SKM-1 (cell line): Measurements from ENCODE around the gene SLC4A1AP.

Experiments used
- DNase-seq: peaks from one replicate; lab custom pipeline; 2025; ENCODE audit not compliant: unreplicated experiment; lab: John Stamatoyannopoulos, UW

The SLC4A1AP gene

DNA sequence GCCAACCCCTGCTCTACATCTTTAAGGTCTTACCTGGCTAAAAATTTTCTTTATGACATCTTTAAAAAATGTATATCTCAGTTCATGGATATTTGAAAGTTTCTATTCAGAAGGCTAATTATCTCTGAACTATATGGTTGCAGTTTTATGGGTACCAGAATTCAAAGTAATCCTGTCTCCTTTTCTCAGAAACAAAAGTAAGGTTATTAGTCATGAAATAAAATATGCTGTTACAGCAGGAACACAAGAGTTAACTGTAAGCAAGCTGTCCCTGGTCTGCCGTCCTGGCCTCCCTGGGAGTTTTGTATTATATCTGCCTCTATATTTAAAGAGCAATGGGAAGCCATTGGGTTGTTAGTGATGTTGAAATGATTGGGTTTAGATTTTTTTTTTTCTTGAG lies 34.0 kb downstream of the SLC4A1AP start:
- no peak for DNase-seq

DNA sequence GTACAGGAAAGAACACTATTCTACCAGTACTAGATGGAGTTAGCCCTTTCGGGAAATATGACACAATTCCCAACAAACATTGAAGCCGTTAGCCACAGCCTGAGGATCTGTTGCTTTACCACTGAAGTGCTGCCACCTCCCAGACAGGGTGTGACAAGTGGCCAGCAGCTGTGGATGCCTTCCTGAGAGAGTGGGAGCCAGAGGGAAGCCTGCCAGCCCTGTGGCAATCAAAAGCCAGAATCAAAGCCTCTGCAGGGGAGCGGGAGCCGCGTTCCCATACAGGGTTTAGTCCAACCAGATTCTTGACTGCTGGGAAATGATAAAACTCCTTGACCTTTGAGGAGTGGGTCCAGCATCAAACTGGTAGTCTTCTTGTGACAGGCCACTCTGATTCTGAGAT lies 38.0 kb downstream of the SLC4A1AP start:
- no peak for DNase-seq

DNA sequence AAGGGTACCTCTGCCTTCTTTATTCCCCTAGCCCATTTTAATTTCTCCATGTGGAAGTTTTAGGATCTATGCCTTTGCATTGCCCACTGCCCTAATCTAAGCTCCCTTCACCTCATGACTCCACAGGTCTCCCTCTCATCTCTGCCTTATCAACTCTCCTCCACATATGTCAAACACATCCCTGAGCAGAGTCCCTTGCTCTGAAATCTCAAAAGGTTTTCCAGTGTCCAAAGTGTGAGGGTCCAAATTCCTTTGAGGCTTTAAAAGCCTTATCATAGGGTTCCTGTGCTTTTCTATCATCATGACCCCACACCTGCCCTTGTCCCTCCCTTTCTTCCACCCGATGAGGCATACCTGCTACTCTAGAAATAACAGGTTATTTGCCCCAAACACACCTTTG lies 38.6 kb downstream of the SLC4A1AP start:
- no peak for DNase-seq

DNA sequence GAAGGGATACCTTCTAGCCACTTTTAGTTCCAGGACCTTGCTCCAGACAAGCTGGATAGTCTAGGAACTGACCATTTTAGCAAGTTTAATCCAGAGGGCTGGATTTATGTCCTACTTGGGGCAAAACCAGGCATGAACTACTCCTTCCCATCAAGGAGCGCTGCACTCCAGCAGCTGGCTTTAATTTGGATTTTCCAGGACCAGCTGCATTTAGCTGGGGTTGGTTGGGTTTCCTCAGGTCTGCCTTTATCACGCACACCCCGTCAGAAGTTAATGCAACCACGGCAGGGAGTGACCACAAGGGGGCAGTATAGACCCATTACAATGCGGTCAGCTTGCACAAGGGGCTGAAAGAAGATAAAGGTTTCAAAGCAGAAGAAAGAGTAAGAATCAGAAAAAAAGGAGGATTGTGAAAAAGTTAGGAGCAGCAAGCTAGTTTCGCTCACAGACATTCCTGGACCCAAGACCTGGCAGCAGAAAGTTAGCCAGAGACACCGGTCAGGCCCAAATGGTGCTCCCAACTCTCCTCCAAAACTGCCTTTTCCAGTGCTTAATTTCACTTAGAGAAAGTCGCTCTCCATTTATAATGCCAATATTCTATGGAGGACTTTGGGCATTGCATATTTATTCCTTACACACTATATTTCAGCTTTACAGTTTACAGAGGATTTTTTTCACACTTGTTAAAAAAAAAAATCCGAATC lies 40.1 kb downstream of the SLC4A1AP start:
- peak; percentile 79 for DNase-seq

DNA sequence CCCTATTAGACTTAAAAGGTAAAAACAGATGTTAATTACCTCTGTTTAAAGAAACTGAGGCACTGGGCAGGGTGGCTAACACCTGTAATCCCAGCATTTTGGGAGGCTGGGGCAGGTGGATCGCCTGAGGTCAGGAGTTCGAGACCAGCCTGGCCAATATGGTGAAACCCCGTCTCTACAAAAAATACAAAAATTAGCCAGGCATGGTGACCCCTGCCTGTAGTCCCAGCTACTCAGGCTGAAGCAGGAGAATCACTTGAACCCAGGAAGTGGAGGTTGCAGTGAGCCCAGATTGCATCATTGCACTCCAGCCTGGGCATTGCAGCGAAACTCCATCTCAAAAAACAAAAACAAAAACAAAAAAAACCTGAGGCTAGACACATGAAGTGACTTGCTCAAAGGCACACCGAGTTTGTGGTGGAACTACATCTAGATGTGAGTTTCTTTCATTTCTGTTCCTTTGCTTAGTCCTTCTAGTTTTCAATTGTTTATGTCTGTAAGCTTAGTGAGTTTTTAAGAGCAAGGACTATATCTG lies 40.7 kb downstream of the SLC4A1AP start:
- DNase-seq, result no peak

DNA sequence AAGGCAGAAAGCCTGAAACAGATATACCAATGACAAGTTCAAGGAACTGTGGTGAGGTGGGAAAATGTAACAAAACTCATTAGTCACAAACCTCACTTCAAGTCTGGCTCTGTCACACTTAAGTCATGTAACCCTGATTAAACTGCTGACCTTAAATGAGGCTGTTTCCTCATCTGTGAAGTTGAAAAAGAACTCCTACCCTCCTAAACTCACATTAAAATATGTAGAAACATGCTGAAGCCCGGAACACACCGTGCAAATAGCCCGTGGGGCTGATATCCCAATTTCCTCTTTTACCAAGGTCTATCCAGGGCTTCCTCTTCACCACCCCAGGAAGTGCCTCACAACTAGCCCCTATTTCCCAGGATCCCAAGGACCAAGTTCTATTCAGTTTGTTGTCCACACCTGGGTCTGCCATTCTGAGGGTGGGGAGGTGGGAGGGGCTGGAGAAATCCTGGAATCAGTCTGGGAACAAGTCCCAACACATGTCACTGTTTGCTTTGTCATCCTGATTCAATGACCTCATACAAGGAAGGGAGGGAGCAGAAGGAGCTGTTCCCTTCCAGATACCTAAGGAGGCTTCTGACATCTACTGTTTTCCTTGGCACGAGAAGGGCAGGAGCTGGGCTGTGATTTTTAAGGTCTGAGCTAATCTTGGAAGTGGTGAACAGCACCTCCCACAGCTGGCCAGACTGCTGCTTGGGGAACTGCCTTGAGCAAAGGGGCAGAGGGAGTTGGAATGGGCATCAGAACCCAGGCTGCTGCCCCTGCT lies 42.3 kb downstream of the SLC4A1AP start:
- no peak for DNase-seq

DNA sequence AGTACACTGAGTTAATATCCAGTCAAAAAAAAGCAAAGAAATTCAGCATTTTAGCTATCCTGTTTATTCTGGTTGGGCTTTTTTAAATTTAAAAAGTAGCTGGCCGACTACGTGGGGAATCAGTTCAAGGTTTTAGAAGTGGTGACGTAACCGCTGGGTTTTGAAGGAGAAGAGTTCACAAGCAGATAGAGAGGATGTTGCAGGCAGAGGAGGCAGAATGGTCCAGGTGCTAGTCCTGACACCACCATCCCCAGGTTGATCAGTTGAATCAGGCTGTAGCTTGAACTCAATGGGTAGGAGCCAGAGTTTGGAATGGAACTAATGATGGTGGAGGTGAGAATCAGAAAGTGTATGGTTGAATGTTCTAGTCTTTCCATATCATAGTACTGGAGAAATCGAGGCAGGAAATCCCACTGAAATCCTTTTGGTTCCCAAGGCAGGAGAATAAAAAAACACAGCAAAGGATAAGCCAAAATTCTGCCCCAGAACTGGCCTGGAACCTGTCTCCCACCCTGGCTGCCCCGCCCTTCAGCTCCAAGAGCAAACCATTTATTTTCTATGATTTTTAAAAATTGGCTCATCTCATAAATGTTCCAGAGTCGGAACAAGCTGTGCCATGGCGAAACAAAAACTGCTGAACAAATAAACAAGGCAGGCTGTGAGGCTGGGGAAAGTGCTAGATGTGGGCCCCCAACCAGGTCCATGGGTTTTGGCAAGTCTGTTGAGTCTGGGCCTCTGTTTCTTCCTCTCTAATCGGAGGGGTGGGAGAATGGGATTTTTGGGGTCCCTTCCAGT lies 44.0 kb downstream of the SLC4A1AP start:
- no peak for DNase-seq

DNA sequence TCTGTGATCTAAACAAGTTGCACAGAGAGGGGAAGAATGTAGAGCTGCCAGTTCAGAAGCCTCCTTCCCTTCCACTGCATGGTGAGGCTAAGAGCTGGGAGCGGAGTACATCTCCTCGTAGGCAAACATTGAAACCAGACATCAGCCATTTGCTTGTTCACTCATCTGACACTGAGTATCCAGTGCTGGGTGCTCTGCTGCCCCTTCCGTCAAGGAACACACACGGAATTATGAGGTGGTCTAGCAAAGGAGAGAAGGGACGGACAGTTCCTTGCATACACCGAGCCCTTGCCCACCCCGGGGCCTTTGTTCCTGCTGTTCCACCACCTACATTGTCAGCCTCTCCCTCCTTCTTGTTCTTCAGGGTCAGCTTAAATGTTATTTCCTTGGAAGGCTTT lies 44.6 kb downstream of the SLC4A1AP start:
- no peak for DNase-seq

DNA sequence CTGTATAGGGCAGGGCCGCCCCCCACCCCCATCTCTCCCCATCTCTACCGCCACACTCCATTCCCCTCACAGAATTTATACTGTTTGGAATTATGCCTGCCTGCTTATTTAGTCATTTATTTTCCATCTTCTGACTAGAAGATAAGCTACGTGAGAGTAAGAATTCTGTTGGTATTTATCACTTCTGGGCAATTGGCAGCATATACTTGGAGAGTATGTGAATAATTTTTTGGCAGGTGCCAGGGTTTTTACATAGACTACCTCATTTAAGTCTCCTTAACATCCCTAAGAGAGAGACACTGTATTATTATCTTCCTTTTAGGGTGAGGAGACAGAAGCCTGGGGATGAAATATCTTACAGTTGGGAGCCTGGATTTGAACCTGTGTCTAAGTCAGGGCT lies 45.0 kb downstream of the SLC4A1AP start:
- no peak for DNase-seq

DNA sequence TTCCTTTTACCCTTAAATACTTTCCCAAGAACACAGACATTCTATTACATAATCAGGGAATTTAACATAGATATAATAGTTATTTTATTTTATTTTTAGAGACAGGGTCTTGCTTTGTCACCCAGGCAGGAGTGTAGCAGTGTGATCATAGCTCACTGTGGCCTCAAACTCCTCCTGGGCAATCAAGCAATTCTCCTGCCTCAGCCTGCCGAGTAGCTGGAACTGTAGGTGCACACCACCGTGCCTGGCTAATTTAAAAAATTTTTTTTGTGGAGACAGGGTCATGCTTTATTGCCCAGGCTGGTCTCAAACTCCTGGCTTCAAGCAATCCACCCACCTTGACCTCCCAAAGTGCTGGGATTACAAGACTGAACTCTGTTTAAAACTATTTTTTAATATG lies 45.6 kb downstream of the SLC4A1AP start:
- DNase-seq, result no peak

DNA sequence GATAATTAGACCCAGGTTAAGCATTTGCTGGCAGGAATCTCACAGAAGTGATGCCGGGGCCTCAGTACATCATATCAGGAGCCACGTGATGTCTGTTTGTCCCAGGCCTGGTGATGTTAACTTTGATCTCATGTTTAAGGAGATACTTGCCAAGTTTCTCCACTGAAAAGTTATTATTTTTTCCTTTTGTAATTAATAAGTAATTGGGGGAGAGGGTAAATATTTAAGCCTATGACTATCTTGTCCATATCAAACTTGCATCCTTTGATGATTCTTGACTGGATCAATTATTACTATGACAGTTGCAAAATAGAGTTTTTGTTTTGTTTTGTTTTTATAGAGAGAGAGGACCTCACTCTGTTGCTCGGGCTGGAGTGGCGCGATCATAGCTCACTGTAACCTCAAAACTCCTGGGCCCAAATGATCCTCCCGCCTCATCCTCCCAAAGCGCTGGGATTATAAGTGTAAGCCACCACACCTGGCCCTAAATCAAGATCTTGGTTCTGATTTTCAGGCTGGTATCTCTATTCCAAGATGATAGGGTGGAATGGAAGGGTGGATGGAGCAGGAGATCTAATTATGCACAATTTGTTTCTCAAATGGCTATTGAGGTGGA lies 46.4 kb downstream of the SLC4A1AP start:
- no peak for DNase-seq

DNA sequence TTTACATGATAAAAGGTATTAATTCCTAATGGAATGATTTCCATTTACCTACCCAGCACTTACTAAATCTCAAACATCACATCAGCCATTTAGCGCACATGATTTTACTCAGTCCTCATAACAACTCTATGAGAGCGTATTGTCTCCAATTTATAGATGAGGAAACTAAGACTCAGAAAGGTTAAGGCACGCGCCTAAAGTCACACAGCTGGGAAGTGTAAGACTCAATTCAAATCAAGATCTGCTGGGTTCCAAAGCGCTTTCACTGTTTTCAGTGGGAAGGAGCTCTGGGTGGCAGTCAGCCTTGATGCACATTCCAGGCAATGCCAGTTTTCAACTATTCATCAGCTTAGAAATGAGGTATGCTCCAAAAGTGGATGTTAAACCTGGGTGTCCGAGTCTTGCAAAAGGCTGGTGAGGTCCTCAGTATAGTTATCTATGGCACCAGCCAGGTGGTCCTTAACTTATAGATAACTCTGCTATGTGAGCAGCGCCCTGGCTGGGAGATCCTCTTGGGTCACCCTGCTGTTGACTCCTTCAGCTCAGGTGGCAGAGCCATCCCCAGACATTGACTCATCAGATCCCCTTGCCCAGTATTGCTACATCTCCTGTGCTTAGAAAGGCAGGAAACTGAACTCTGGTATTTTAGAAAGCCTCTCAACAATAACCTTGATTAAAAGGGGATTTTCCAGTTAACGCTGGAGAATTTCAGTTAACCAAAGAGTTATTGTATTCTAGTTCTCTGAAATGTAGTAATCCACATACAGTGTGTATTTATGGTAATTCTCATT lies 47.1 kb downstream of the SLC4A1AP start:
- DNase-seq, result no peak

DNA sequence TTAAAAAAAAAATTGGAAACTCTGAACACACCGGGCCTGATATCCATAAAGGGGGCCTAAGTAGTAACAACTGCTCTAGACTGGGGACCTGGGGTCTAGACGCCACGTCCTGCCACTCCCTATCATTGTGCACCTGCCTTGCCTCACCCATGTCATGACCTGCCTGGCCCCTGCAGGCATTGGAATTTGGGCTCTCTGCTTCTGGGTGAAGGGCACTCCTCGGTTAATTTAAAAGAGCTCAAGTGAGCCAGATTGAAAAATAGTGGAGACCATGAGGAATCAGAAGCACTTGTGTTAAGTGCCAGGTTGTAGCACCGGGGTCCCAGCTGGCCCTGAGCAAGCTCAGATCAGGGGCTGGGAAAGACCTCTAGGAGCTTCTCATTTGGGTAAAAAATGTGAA lies 48.1 kb downstream of the SLC4A1AP start:
- DNase-seq, result no peak

DNA sequence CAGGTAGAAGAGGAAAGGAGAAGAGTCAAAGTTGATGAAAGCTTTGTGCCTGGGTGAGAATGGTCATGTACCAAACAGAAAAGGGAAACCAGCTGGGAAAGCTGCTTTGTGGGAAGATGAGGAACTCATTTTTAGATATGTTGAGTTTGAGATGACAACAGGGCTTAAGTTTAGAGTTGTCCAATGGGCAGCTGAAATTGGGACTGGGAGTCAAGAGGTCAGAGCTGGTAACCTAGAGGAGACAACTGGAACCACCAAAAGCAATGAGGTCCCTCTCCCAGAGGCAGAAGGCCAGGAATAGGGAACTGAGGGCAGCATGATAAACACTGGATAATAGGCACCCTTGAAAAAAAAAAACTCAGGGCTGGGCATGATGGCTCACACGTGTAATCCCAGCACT lies 48.8 kb downstream of the SLC4A1AP start:
- no peak for DNase-seq

DNA sequence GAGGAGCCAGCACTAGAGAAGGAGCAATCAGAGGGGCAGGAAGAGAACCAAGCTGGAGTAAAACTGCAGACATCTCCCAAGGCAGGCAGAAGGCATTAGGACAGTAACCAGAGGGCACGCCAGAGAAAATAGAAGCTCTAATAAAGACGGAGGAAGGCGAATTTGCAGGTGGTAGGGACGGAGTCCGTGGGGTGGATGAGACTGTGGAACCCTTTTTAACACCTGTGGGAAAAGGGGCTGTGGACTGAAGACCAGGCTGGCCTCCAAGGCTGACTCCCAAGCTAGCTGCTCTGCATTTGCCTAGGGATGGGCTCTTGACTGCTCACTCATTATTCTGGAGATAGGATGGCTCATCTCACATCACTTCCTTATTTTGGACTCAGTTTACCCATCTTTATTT lies 49.5 kb downstream of the SLC4A1AP start:
- no peak for DNase-seq

DNA sequence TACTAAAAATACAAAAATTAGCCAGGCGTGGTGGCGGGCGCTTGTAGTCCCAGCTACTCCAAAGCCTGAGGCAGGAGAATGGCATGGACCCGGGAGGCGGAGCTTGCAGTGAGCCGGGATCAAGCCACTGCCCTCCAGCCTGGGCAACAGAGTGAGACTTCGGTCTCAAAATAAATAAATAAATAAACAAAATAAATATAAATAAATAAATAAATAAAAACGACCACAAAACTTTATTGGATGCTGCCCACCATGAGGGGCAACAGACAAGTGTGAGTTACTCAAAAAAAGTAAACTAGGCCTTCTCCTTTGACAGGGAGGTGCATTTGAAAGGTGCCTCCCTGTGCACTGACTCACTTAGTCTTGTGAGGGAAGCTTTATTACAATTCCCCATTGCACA lies 50.4 kb downstream of the SLC4A1AP start:
- no peak for DNase-seq

DNA sequence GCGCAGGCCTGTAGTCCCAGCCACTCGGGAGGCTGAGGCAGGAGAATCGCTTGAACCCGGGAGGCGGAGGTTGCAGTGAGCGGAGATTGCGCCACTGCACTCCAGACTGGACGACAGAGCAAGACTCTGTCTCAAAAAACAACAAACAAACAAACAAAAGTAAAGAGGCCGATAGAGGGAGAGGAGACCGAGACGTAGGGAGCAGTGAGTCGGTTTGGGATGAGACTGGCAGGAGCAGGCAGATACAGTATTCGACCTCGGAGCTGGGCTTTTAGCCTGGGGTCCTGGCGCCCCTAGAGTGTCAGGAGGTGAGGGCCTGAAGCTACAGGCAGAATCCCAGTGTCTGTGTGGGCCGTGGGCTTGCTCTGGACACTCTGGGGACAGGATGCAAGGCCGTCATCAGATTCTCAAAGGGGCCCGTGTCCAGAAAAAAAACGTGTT lies 51.2 kb downstream of the SLC4A1AP start:
- DNase-seq, result no peak

DNA sequence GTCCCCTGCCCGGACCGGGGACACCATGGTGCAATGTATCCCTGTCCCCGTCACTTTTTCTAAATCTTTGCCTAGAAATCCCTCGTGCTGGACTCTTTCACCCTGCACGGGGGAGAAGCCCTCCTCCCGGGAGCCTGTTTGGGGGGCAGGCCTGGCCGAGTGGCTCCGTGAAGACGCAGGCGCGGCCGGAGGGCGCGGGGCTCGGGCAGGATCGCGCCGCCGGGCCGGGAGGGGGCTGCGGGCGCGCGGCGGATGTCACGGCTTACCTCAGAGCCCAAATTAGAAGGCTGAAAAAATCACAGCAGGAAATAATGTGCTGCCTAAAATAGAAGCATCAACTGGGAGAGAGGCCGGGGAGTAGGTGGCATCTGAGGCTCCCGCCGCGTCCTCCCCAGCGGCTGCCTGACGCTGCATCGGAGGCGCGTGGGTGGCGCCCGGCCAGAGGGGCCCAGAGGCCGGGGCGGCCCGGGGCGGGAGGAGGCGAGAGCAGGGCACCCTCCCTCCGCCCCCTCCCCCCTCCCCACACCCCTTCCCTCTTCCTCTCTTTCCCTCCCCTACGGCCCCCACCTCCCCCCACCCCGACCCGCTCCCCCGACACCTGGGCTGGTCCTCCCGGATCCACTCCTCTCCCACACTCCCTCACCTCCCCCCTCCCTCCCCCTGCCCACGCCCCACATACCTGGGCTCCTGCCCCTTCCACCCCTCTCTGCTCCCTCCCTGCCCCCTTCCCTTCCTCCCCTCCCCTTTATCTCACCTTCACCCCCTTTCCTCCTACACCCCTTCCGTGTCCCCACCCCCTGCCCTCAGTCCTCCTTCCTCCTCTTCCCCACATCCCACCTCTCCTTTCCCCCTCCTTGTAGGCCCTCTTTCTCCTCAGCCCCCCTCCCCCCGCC lies 51.9 kb downstream of the SLC4A1AP start:
- no peak for DNase-seq

DNA sequence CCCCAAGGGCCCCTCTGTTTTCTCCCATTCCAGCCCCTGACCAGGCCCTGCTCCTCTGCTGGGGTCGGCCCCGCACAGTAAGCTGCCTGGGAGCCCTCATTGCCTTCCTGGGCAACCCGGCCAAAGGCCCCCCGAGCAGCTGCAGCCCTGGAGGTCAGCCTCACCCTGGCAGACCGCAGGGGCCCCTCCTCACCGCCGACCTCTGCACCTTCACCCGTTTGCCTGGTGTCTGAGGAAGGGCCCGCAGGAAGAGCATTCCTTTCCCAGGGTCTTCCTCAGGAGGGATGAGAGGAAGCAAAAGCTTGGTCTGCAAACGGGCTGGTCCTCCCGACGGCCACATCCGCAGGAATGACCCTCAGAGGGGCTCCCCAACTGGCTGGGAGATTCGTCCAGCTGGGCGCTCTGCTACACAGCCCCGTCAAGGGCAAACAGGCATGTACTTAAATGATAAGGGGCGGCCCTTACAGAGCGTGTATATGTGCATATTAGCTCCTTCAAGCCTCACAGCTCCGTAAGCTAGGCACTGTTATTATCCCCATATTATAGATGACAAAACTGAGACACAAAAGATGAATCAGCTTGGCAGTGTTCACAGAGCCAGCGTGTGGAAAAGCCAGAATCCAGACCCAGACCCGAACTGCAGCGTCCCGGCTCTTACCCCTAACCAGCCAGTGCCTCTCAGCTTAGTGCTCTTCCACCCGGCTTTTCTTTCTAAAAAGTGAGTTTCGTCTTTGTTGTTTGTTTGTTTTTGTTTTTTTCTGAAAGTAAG lies 52.8 kb downstream of the SLC4A1AP start:
- DNase-seq, result no peak
